Upper lobe of left lung (tissue), 4 donors: ENCODE results near the gene IPCEF1.

Experiments used
- EP300 ChIP-seq, 4 donors: sonication (generic); formaldehyde crosslinking; IDR thresholded peaks; one replicate each; pipeline ENCODE4 v1.5.1; 2017; ENCODE audit warnings: antibody characterized with exemption in 4 of 4, control low read depth in 2 of 4
- POLR2A ChIP-seq, 4 donors: fragments of 450-650 bp; IDR thresholded peaks; one replicate each; pipeline ENCODE4 v1.5.1; 2016 to 2017; ENCODE audit warnings: antibody characterized with exemption in 4 of 4, mild to moderate bottlenecking in 2 of 4
- POLR2AphosphoS5 ChIP-seq, 2 donors: sonication (generic); formaldehyde crosslinking; IDR thresholded peaks; one replicate each; pipeline ENCODE4 v1.5.1; 2017; ENCODE audit warnings: antibody characterized with exemption in 2 of 2
- TF ChIP-seq, protein P1 (sequence below), 6 experiments: fragments of 450-650 bp in 4 of 6; fragments of 200-600 bp in 2 of 6; sonication (generic) in 2 of 6; IDR thresholded peaks; one replicate each; pipeline ENCODE4 v1.5.1; 2016 to 2019; ENCODE audit warnings: antibody characterized with exemption in 6 of 6

DNA sequence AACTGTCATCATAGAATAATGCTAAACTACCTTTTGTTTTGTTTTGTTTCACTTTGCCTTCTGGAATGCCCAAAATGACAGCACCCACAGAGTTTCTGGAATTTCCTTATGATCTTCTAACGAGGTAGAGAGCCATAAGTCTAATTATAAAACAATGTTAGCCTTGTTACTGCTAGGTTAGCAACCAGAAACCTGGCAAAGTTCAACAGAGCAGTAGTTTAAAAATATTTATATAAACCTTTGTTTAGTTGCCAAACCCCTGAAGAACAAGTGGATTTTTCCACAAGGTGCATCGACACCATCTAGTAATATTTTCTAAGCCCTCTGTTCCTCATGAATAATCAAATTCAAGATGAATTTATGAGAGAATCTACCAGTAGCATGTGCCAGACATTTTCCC lies 27.6 kb upstream of the IPCEF1 start:
- TF ChIP-seq, protein P1, sequence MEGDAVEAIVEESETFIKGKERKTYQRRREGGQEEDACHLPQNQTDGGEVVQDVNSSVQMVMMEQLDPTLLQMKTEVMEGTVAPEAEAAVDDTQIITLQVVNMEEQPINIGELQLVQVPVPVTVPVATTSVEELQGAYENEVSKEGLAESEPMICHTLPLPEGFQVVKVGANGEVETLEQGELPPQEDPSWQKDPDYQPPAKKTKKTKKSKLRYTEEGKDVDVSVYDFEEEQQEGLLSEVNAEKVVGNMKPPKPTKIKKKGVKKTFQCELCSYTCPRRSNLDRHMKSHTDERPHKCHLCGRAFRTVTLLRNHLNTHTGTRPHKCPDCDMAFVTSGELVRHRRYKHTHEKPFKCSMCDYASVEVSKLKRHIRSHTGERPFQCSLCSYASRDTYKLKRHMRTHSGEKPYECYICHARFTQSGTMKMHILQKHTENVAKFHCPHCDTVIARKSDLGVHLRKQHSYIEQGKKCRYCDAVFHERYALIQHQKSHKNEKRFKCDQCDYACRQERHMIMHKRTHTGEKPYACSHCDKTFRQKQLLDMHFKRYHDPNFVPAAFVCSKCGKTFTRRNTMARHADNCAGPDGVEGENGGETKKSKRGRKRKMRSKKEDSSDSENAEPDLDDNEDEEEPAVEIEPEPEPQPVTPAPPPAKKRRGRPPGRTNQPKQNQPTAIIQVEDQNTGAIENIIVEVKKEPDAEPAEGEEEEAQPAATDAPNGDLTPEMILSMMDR (IDR thresholded peaks at IDR 0.05): no peak
- TF ChIP-seq POLR2A (IDR thresholded peaks at IDR 0.05) (no peak), EP300 (IDR thresholded peaks at IDR 0.05) (no peak), POLR2AphosphoS5 (IDR thresholded peaks at IDR 0.05) (no peak)
